ENCODE measurements around the gene MS4A6A. TPM values are rescaled to one million over a fixed set of nuclear protein-coding genes. Genes with fewer than 3 reads are reported as not detected.
"Not testable (repeated sequence)": the region's sequence is repeated elsewhere in the genome, so short reads cannot be mapped to it uniquely, and the experiment has no call there.

Gene MS4A6A
- total and polyA plus RNA-seq, 8 donors, result 19.8 to 143 (median 27.2) TPM

DNA sequence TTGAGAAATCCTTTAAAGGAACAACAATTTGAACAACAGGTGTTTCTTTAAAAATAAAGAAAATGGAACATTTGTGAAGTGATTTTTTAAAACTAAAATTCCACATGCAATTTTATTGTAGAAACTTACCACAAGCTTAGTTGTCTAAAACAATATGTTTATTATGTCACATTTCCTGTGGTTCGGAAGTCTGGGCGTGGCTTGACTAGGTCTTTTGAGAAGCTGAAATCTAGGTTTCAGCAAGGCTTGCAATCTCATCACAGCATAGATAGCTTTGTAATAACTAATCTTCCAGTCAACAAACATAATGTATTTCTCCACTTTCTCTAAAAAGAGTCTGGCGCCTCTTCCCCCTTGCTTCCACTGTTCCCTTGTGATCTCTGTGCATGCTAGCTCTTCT is 27.0 kb downstream of the MS4A6A start:
- DNase-seq, result no peak
- TF ChIP-seq, protein P1, sequence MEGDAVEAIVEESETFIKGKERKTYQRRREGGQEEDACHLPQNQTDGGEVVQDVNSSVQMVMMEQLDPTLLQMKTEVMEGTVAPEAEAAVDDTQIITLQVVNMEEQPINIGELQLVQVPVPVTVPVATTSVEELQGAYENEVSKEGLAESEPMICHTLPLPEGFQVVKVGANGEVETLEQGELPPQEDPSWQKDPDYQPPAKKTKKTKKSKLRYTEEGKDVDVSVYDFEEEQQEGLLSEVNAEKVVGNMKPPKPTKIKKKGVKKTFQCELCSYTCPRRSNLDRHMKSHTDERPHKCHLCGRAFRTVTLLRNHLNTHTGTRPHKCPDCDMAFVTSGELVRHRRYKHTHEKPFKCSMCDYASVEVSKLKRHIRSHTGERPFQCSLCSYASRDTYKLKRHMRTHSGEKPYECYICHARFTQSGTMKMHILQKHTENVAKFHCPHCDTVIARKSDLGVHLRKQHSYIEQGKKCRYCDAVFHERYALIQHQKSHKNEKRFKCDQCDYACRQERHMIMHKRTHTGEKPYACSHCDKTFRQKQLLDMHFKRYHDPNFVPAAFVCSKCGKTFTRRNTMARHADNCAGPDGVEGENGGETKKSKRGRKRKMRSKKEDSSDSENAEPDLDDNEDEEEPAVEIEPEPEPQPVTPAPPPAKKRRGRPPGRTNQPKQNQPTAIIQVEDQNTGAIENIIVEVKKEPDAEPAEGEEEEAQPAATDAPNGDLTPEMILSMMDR (IDR thresholded peaks at IDR 0.05), result no peak
- Histone ChIP-seq H3K27me3 (no peaks in the 10 kb centered on the region), H3K9me3 (no peaks in the 10 kb centered on the region), H3K27ac (no peak overlapping the region), H3K4me3 (no peak overlapping the region), H3K36me3 (no peaks in the 10 kb centered on the region), H3K4me1 (peaks cover 0 to 8% of the 10 kb centered on the region in 2 donors)
- intact Hi-C loops (cut with DNase I), result no loop called here
- ATAC-seq, result no peak

DNA sequence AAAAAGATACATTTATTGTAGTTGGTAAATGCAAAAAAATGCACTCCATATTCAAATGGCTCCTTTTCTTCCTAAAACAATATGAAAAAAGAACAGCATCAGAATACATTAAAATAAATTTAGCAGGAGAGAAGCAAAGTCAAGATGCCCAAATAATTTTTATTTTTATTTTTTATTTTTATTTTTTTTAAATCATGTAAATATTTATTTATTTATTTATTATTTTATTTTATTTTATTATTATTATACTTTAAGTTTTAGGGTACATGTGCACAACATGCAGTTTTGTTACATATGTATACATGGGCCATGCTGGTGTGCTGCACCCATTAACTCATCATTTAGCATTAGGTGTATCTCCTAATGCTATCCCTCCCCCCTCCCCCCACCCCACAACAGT is 30.2 kb downstream of the MS4A6A start:
- H3K9me3 ChIP-seq; ATAC-seq; DNase-seq; H3K4me1 ChIP-seq; H3K36me3 ChIP-seq; intact Hi-C loops (cut with DNase I); H3K4me3 ChIP-seq; H3K27me3 ChIP-seq; H3K27ac ChIP-seq: not testable (repeated sequence)

DNA sequence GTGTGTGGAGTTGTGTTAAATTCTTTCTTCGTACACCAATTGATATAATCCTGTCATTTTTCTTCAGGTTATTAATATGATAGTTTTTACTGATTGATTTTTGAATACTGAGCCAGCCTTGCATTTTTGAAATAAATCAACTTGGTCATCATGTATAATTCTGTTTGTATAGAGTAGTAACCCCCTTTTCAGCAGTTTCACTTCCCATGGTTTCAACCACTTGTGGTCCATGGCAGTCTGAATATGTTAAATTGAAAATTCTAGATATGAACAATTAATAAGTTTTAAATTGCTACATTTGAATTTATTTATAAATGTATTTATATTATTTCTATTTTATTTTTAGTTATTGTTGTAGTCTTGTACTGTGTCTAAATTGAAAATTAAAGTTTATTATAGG is 32.6 kb downstream of the MS4A6A start:
- Histone ChIP-seq H3K9me3 (no peaks in the 10 kb centered on the region), H3K4me1 (no peaks in the 10 kb centered on the region), H3K4me3 (no peak overlapping the region), H3K36me3 (no peaks in the 10 kb centered on the region), H3K27me3 (no peaks in the 10 kb centered on the region), H3K27ac (no peak overlapping the region)
- intact Hi-C loops (cut with DNase I), result no loop called here
- TF ChIP-seq, protein P1 (IDR thresholded peaks at IDR 0.05), result no peak
- ATAC-seq (no peak), DNase-seq (no peak)

DNA sequence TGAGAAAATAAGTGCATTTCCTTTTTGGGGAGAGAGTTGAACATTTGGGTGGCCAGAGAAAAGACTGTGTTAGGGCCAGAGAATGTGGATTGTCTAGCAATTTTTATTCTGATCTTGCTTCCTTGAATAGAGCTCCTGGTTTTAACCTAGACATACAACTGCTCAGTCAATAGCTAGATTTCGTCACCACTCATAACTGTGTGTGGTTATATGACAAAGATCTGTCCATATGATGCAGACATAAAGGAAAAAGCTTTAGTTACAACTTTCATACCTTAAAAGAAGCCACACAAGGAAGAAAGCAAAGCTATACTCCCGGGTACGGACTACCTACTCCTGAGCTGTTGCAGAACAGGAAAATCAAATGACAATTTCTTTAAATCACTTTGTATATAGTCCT is 37.2 kb downstream of the MS4A6A start:
- intact Hi-C loops (cut with DNase I), result no loop called here
- TF ChIP-seq, protein P1 (IDR thresholded peaks at IDR 0.05), result no peak
- Histone ChIP-seq H3K27me3 (no peaks in the 10 kb centered on the region), H3K27ac (no peak overlapping the region), H3K36me3 (no peaks in the 10 kb centered on the region), H3K4me1 (no peaks in the 10 kb centered on the region), H3K4me3 (no peak overlapping the region), H3K9me3 (no peaks in the 10 kb centered on the region)
- ATAC-seq (no peak), DNase-seq (no peak)

DNA sequence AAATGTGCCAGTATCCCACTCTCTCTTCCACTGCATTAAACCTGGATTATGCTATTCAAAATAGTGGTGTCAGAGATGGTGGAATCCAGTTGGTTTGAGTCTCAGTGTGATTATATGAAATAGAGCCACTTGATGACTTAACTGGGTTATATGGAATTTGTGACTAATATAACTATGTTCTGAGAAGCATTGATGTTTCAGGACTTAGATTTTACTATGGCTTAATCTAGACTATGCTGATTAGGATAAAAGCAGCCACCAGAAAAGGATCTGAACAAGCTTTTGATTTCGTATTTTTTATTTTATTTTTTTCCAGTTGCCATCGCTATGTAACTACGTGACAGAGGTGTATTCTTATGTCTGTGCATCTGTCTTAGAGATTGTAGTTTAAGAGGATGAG is 39.1 kb downstream of the MS4A6A start:
- H3K4me3 ChIP-seq, result no peak overlapping the region
- H3K27ac ChIP-seq, result no peak overlapping the region
- no peaks in the 10 kb centered on the region for H3K27me3 ChIP-seq
- no peak for ATAC-seq
- no peaks in the 10 kb centered on the region for H3K9me3 ChIP-seq
- DNase-seq, result no peak
- H3K4me1 ChIP-seq, result no peaks in the 10 kb centered on the region
- H3K36me3 ChIP-seq, result no peaks in the 10 kb centered on the region
- TF ChIP-seq, protein P1 (IDR thresholded peaks at IDR 0.05), result no peak
- intact Hi-C loops (cut with DNase I), result no loop called here

DNA sequence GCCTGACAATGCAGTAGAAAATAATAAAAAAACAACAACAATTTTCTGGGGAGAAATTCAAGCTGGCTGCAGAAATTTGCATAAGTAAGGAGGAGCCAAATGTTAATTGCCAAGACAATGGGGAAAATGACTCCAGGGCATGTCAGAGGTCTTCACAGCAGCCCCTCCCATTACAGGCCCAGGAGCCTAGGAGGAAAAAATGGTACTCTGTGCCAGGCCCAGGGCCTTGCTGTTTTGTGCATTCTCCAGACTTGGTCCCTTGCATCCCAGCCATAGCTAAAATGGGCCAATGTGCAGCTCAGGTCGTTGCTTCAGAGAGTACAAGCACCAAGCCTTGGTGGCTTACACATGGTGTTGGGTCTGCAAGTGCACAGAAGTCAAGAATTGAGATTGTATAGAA is 49.0 kb downstream of the MS4A6A start:
- DNase-seq (no peak), ATAC-seq (no peak)
- H3K36me3 ChIP-seq, result no peaks in the 10 kb centered on the region
- H3K27me3 ChIP-seq, result no peaks in the 10 kb centered on the region
- H3K4me1 ChIP-seq, result no peaks in the 10 kb centered on the region
- no peak overlapping the region for H3K27ac ChIP-seq
- no peak overlapping the region for H3K4me3 ChIP-seq
- TF ChIP-seq, protein P1 (IDR thresholded peaks at IDR 0.05), result no peak
- no peaks in the 10 kb centered on the region for H3K9me3 ChIP-seq
- intact Hi-C loops (cut with DNase I), result no loop called here
